GM23338 (cell line): Measurements from ENCODE around the gene ADGRB3. TPM values are rescaled to one million over a fixed set of nuclear protein-coding genes. Genes with fewer than 3 reads are reported as not detected.

ENCODE experiments used
- ATAC-seq: fragments of 200-7000 bp; cut with Tn5 transposase; 3 replicates; pipeline ENCODE4 v1.9.1; 2020
- DNase-seq: peaks from one replicate; pipeline ENCODE4 v3.0.0-alpha.2; 2015; ENCODE audit warnings: low spot score
- H2AFZ ChIP-seq: fragments of 200-600 bp; sonication (generic); 2 replicates; pipeline ENCODE4 v1.8.0; 2016; ENCODE audit warnings: antibody characterized with exemption, mild to moderate bottlenecking, moderate library complexity
- H3F3A ChIP-seq: fragments of 200-600 bp; sonication (generic); replicated peaks from 2 replicates; pipeline ENCODE4 v1.8.0; 2017; ENCODE audit warnings: antibody characterized with exemption, mixed run types, low read depth
- H3K27ac ChIP-seq: fragments of 200-600 bp; sonication (generic); 2 replicates; pipeline ENCODE4 v1.6.1; 2016; ENCODE audit warnings: low read depth
- H3K27me3 ChIP-seq: fragments of 200-600 bp; sonication (generic); 2 replicates; pipeline ENCODE4 v1.8.0; 2016; ENCODE audit warnings: mild to moderate bottlenecking, mixed run types, moderate library complexity; ENCODE audit not compliant: insufficient read depth
- H3K36me3 ChIP-seq: fragments of 200-600 bp; sonication (generic); 2 replicates; pipeline ENCODE4 v1.8.0; 2016; ENCODE audit warnings: mild to moderate bottlenecking; ENCODE audit not compliant: insufficient read depth
- H3K4me1 ChIP-seq: fragments of 200-600 bp; sonication (generic); 2 replicates; pipeline ENCODE4 v1.8.0; 2016; ENCODE audit warnings: mild to moderate bottlenecking, moderate library complexity; ENCODE audit not compliant: insufficient read depth
- H3K4me2 ChIP-seq: fragments of 200-600 bp; sonication (generic); 2 replicates; pipeline ENCODE4 v1.7.1; 2017; ENCODE audit warnings: mixed run types
- H3K4me3 ChIP-seq: fragments of 200-600 bp; sonication (generic); 2 replicates; pipeline ENCODE4 v1.6.1; 2016; ENCODE audit warnings: mixed run types
- H3K79me2 ChIP-seq: fragments of 200-600 bp; sonication (generic); replicated peaks from 2 replicates; pipeline ENCODE4 v1.8.0; 2017; ENCODE audit warnings: mild to moderate bottlenecking; ENCODE audit not compliant: insufficient read depth
- H3K9me2 ChIP-seq: fragments of 200-600 bp; sonication (generic); 2 replicates; pipeline ENCODE4 v1.8.0; 2017; ENCODE audit not compliant: insufficient read depth
- H4K20me1 ChIP-seq: fragments of 200-600 bp; sonication (generic); replicated peaks from 2 replicates; pipeline ENCODE4 v1.8.0; 2017; ENCODE audit warnings: mild to moderate bottlenecking; ENCODE audit not compliant: insufficient read depth
- H3K27ac Mint-ChIP-seq: 2 replicates; pipeline ENCODE4 v1.8.0; 2020; ENCODE audit warnings: inconsistent platforms, mild to moderate bottlenecking, moderate library complexity, mixed read lengths
- H3K27me3 Mint-ChIP-seq: 3 replicates; pipeline ENCODE4 v1.8.0; 2022; ENCODE audit warnings: low read depth, mild to moderate bottlenecking, moderate library complexity, mixed read lengths, inconsistent platforms; ENCODE audit not compliant: insufficient read depth, poor library complexity
- H3K36me3 Mint-ChIP-seq: 3 replicates; pipeline ENCODE4 v1.8.0; 2021; ENCODE audit warnings: low read depth, mild to moderate bottlenecking, inconsistent platforms, moderate library complexity, mixed read lengths
- H3K4me1 Mint-ChIP-seq: 3 replicates; pipeline ENCODE4 v1.8.0; 2020; ENCODE audit warnings: mild to moderate bottlenecking, inconsistent platforms, mixed read lengths
- H3K4me3 Mint-ChIP-seq: 3 replicates; pipeline ENCODE4 v1.8.0; 2021; ENCODE audit warnings: moderate library complexity, mild to moderate bottlenecking, inconsistent platforms, mixed read lengths
- H3K9me3 Mint-ChIP-seq: 3 replicates; pipeline ENCODE4 v1.8.0; 2020; ENCODE audit warnings: moderate library complexity, mild to moderate bottlenecking, inconsistent platforms, mixed read lengths
- CREB1 ChIP-seq: fragments of 250-450 bp; sonication (Bioruptor Pico); IDR thresholded peaks from 2 replicates; pipeline ENCODE4 v1.5.0; 2020; ENCODE audit warnings: low read depth, mild to moderate bottlenecking, moderate library complexity
- CTCF ChIP-seq, 2 experiments: fragments of 200-600 bp in 1 of 2; sonication (generic) in 1 of 2; conservative IDR thresholded peaks; 2 replicates each; pipeline versions ENCODE4 v1.5.1 to v1.6.1; 2016 to 2017; ENCODE audit warnings: antibody characterized with exemption in 2 of 2, low read depth in 2 of 2, mild to moderate bottlenecking in 2 of 2, moderate library complexity in 1 of 2
- ETS1 ChIP-seq: IDR thresholded peaks from 2 replicates; pipeline ENCODE4 v1.6.1; 2016; ENCODE audit warnings: antibody characterized with exemption
- EZH2 ChIP-seq: fragments of 200-600 bp; sonication (generic); IDR thresholded peaks from one replicate; pipeline ENCODE4 v1.8.0; 2017; ENCODE audit warnings: antibody characterized with exemption, mild to moderate bottlenecking, low read depth; ENCODE audit not compliant: unreplicated experiment
- EZH2phosphoT487 ChIP-seq: fragments of 200-600 bp; sonication (generic); IDR thresholded peaks from one replicate; pipeline ENCODE4 v1.8.1; 2018; ENCODE audit warnings: antibody characterized with exemption; ENCODE audit not compliant: unreplicated experiment
- JUNB ChIP-seq: IDR thresholded peaks from one replicate; pipeline ENCODE4 v1.6.1; 2016; ENCODE audit warnings: antibody characterized with exemption; ENCODE audit not compliant: unreplicated experiment
- NANOG ChIP-seq: IDR thresholded peaks from 2 replicates; pipeline ENCODE4 v1.6.1; 2016; ENCODE audit warnings: antibody characterized with exemption, borderline replicate concordance
- POLR2AphosphoS5 ChIP-seq: IDR thresholded peaks from 2 replicates; pipeline ENCODE4 v1.6.1; 2016; ENCODE audit warnings: antibody characterized with exemption, low read depth
- REST ChIP-seq: IDR thresholded peaks from one replicate; pipeline ENCODE4 v1.6.1; 2018; ENCODE audit warnings: antibody characterized with exemption; ENCODE audit not compliant: unreplicated experiment
- STAT1 ChIP-seq: IDR thresholded peaks from one replicate; pipeline ENCODE4 v1.6.1; 2016; ENCODE audit warnings: antibody characterized with exemption; ENCODE audit not compliant: unreplicated experiment
- ZNF114 ChIP-seq: fragments of 250-450 bp; sonication (Bioruptor Pico); IDR thresholded peaks from 2 replicates; pipeline ENCODE4 v1.5.0; 2020; ENCODE audit warnings: mild to moderate bottlenecking, moderate library complexity
- ZNF331 ChIP-seq: fragments of 250-450 bp; sonication (Bioruptor Pico); IDR thresholded peaks from 2 replicates; pipeline ENCODE4 v1.5.0; 2020; ENCODE audit warnings: low read depth, mild to moderate bottlenecking, moderate library complexity
- ZNF462 ChIP-seq: fragments of 250-450 bp; sonication (Bioruptor Pico); IDR thresholded peaks from 2 replicates; pipeline ENCODE4 v1.5.0; 2020; ENCODE audit warnings: mild to moderate bottlenecking, moderate library complexity
- polyA plus RNA-seq: library from polyadenylated mRNA; unstranded; fragments of >200 nt; fragmentation: Nextera tagmentation; extraction: Ambion mirVana; gene quantifications from 2 replicates; pipeline ENCODE4 v1.2.1, GENCODE V29; 2016
- total RNA-seq: library from RNA; depleted of rRNA; stranded (reverse); fragments of >200 nt; shearing (Covaris generic); gene quantifications from 2 replicates; pipeline ENCODE4 v1.2.3, GENCODE V29; 2014

The ADGRB3 gene
- total and polyA plus RNA-seq, 2 experiments from 2014 or later, result 0.92 to 4.0 TPM

GRCh38 chr6:68990317-68990716, 355.2 kb downstream of the ADGRB3 start:
- Histone ChIP-seq H3K4me2 (no peak overlapping the region), H3F3A (no peaks in the 10 kb centered on the region), H3K27ac (no peak overlapping the region), H4K20me1 (no peaks in the 10 kb centered on the region), H3K4me3 (no peak overlapping the region), H3K79me2 (no peaks in the 10 kb centered on the region), H3K27me3 (no peaks in the 10 kb centered on the region), H3K36me3 (no peaks in the 10 kb centered on the region), H2AFZ (no peak overlapping the region), H3K9me2 (no peaks in the 10 kb centered on the region), H3K4me1 (peaks cover 5% of the 10 kb centered on the region; the same call in 1 of the 2 replicates)
- Mint-ChIP-seq H3K9me3 (no peaks in the 10 kb centered on the region), H3K27me3 (no peaks in the 10 kb centered on the region), H3K27ac (no peak overlapping the region), H3K4me3 (no peak overlapping the region), H3K36me3 (no peaks in the 10 kb centered on the region), H3K4me1 (peaks cover 7% of the 10 kb centered on the region; the same call in 2 of the 3 replicates)
- TF ChIP-seq STAT1 (no peak), JUNB (no peak), EZH2phosphoT487 (no peak), ETS1 (no peak), REST (no peak), ZNF462 (CRISPR knock-in tag) (no peak), ZNF331 (no peak), ZNF114 (CRISPR knock-in tag) (no peak), EZH2 (no peak), POLR2AphosphoS5 (no peak), CTCF (conservative IDR thresholded peaks at IDR 0.05; ENCODE audit: low read depth in 2 of 2) (no peak), NANOG (no peak), CREB1 (CRISPR knock-in tag) (no peak)
- ATAC-seq (no peak), DNase-seq (no peak)
